ENCODE data around the gene ERCC6L2.

The ERCC6L2 gene

GRCh38 chr9:95979446-95979845 lies 104.0 kb downstream of the ERCC6L2 start:
- no peak for DNase-seq (ENCODE audit: low spot score)

- no peak for DNase-seq (ENCODE audit: low spot score)
Measured at GRCh38 chr9:95980262-95981125, 105.0 kb downstream of the ERCC6L2 start.

- no peak for DNase-seq (ENCODE audit: low spot score)
Measured at GRCh38 chr9:95981761-95982390, 106.4 kb downstream of the ERCC6L2 start.

GRCh38 chr9:95985440-95986055 lies 110.1 kb downstream of the ERCC6L2 start:
- DNase-seq (ENCODE audit: low spot score) = no peak

GRCh38 chr9:95989297-95989696 lies 113.8 kb downstream of the ERCC6L2 start:
- no peak for DNase-seq (ENCODE audit: low spot score)

- no peak for DNase-seq (ENCODE audit: low spot score)
Measured at GRCh38 chr9:95991326-95991725, 115.8 kb downstream of the ERCC6L2 start.

- DNase-seq (ENCODE audit: low spot score) = no peak
Measured at GRCh38 chr9:95992536-95992935, 117.0 kb downstream of the ERCC6L2 start.

GRCh38 chr9:95993337-95993736 lies 117.8 kb downstream of the ERCC6L2 start:
- no peak for DNase-seq (ENCODE audit: low spot score)

- DNase-seq (ENCODE audit: low spot score) = no peak
Measured at GRCh38 chr9:95999390-95999789, 123.9 kb downstream of the ERCC6L2 start.

- no peak for DNase-seq (ENCODE audit: low spot score)
Measured at GRCh38 chr9:96004379-96004778, 128.9 kb downstream of the ERCC6L2 start.

GRCh38 chr9:96006296-96006879 lies 130.9 kb downstream of the ERCC6L2 start:
- DNase-seq (ENCODE audit: low spot score) = no peak

GRCh38 chr9:96006961-96007360 lies 131.5 kb downstream of the ERCC6L2 start:
- DNase-seq (ENCODE audit: low spot score) = peak; percentile 82

GRCh38 chr9:96008502-96009222 lies 133.2 kb downstream of the ERCC6L2 start:
- DNase-seq (ENCODE audit: low spot score) = peak; percentile 84

- no peak for DNase-seq (ENCODE audit: low spot score)
Measured at GRCh38 chr9:96009223-96009602, 133.7 kb downstream of the ERCC6L2 start.

- peak; percentile 78 for DNase-seq (ENCODE audit: low spot score)
Measured at GRCh38 chr9:96009690-96010472, 134.4 kb downstream of the ERCC6L2 start.

GRCh38 chr9:96014078-96014477 lies 138.6 kb downstream of the ERCC6L2 start:
- DNase-seq (ENCODE audit: low spot score) = no peak

GRCh38 chr9:96015876-96016686 lies 140.6 kb downstream of the ERCC6L2 start:
- peak; percentile 50 for DNase-seq (ENCODE audit: low spot score)

Measured in kidney tubule cell (primary cell).